ENCODE data around the gene ERMARD. TPM values are rescaled to one million over a fixed set of nuclear protein-coding genes. Genes with fewer than 3 reads are reported as not detected.
"Not testable (repeated sequence)": the region's sequence is repeated elsewhere in the genome, so short reads cannot be mapped to it uniquely, and the experiment has no call there.

Gene ERMARD
- total RNA-seq, 1 donor from 2014 or later: 9.6 TPM

GRCh38 chr6:169738204-169738975 lies 13.0 kb upstream of the ERMARD start:
- DNase-seq (ENCODE audit: low spot score): no peak

GRCh38 chr6:169738976-169739529 lies 12.4 kb upstream of the ERMARD start:
- DNase-seq (ENCODE audit: low spot score): no peak

GRCh38 chr6:169741344-169741743 lies 10.1 kb upstream of the ERMARD start:
- no peak for DNase-seq (ENCODE audit: low spot score)

- no peak for DNase-seq (ENCODE audit: low spot score)
Observed at GRCh38 chr6:169745405-169745804, 6.0 kb upstream of the ERMARD start.

GRCh38 chr6:169746556-169746955 lies 4.9 kb upstream of the ERMARD start:
- DNase-seq (ENCODE audit: low spot score): no peak

GRCh38 chr6:169752074-169752623 lies 727 bp downstream of the ERMARD start:
- DNase-seq (ENCODE audit: low spot score): no peak

GRCh38 chr6:169755162-169755561 lies 3.7 kb downstream of the ERMARD start:
- no peak for DNase-seq (ENCODE audit: low spot score)

GRCh38 chr6:169763308-169763707 lies 11.9 kb downstream of the ERMARD start:
- DNase-seq (ENCODE audit: low spot score): no peak

GRCh38 chr6:169763881-169764280 lies 12.5 kb downstream of the ERMARD start:
- DNase-seq (ENCODE audit: low spot score): no peak

GRCh38 chr6:169765789-169766188 lies 14.4 kb downstream of the ERMARD start:
- not testable (repeated sequence) for DNase-seq (ENCODE audit: low spot score)

GRCh38 chr6:169766232-169766631 lies 14.8 kb downstream of the ERMARD start:
- DNase-seq (ENCODE audit: low spot score): no peak

GRCh38 chr6:169766921-169767736 lies 15.7 kb downstream of the ERMARD start:
- DNase-seq (ENCODE audit: low spot score): no peak

GRCh38 chr6:169774347-169774746 lies 22.9 kb downstream of the ERMARD start:
- no peak for DNase-seq (ENCODE audit: low spot score)

GRCh38 chr6:169775321-169775720 lies 23.9 kb downstream of the ERMARD start:
- no peak for DNase-seq (ENCODE audit: low spot score)

- DNase-seq (ENCODE audit: low spot score): no peak
Observed at GRCh38 chr6:169776379-169776778, 25.0 kb downstream of the ERMARD start.

GRCh38 chr6:169777896-169778295 lies 26.5 kb downstream of the ERMARD start:
- no peak for DNase-seq (ENCODE audit: low spot score)

- DNase-seq (ENCODE audit: low spot score): no peak
Observed at GRCh38 chr6:169778646-169779045, 27.2 kb downstream of the ERMARD start.

GRCh38 chr6:169779092-169779815 lies 27.8 kb downstream of the ERMARD start:
- no peak for DNase-seq (ENCODE audit: low spot score)

GRCh38 chr6:169779896-169780295 lies 28.5 kb downstream of the ERMARD start:
- DNase-seq (ENCODE audit: low spot score): no peak

GRCh38 chr6:169780571-169781091 lies 29.2 kb downstream of the ERMARD start:
- DNase-seq (ENCODE audit: low spot score): no peak

- DNase-seq (ENCODE audit: low spot score): no peak
Observed at GRCh38 chr6:169782966-169783365, 31.5 kb downstream of the ERMARD start.
